ENCODE data around the gene SARS2. TPM values are rescaled to one million over a fixed set of nuclear protein-coding genes. Genes with fewer than 3 reads are reported as not detected.

SARS2 gene
- total RNA-seq, 1 experiment from 2014 or later, result 57.4 TPM

GRCh38 chr19:38933544-38933943, 3.0 kb upstream of the SARS2 start:
- H3K23ac ChIP-seq (ENCODE audit: insufficient read length, low read depth, low read length), result no peak overlapping the region
- TF ChIP-seq, protein P1, sequence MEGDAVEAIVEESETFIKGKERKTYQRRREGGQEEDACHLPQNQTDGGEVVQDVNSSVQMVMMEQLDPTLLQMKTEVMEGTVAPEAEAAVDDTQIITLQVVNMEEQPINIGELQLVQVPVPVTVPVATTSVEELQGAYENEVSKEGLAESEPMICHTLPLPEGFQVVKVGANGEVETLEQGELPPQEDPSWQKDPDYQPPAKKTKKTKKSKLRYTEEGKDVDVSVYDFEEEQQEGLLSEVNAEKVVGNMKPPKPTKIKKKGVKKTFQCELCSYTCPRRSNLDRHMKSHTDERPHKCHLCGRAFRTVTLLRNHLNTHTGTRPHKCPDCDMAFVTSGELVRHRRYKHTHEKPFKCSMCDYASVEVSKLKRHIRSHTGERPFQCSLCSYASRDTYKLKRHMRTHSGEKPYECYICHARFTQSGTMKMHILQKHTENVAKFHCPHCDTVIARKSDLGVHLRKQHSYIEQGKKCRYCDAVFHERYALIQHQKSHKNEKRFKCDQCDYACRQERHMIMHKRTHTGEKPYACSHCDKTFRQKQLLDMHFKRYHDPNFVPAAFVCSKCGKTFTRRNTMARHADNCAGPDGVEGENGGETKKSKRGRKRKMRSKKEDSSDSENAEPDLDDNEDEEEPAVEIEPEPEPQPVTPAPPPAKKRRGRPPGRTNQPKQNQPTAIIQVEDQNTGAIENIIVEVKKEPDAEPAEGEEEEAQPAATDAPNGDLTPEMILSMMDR (conservative IDR thresholded peaks at IDR 0.05), result no peak
- peaks cover 18% of the 10 kb centered on the region for H3K27me3 Mint-ChIP-seq (ENCODE audit: low read depth)
- peaks cover 10% of the 10 kb centered on the region for H3K23me2 ChIP-seq (ENCODE audit: insufficient read length, low read depth, low read length, poor library complexity, severe bottlenecking)
- no peak overlapping the region for H2BK5ac ChIP-seq (ENCODE audit: insufficient read length, low read length)
- H3K9ac ChIP-seq (ENCODE audit: extremely low read depth, insufficient read length, low read length), result no peak overlapping the region
- H2AK5ac ChIP-seq (ENCODE audit: insufficient read length, low read length), result no peak overlapping the region
- no peak overlapping the region for H2AFZ ChIP-seq (ENCODE audit: low read length)
- DNase-seq, result no peak
- no peaks in the 10 kb centered on the region for H4K20me1 ChIP-seq (ENCODE audit: control insufficient read depth, insufficient read depth, insufficient read length)
- H2BK12ac ChIP-seq (ENCODE audit: insufficient read length, low read depth, low read length), result no peak overlapping the region
- H3K4me1 ChIP-seq (ENCODE audit: insufficient read depth, low read length), result no peaks in the 10 kb centered on the region
- no peak overlapping the region for H3K56ac ChIP-seq (ENCODE audit: insufficient read length, low read depth, low read length)
- H4K91ac ChIP-seq (ENCODE audit: insufficient read length, low read depth, low read length), result no peak overlapping the region
- peaks cover 31 to 35% of the 10 kb centered on the region in 2 experiments for H3K9me3 Mint-ChIP-seq
- H3K27ac Mint-ChIP-seq, result peak overlapping the region in 1 of 3 experiments; percentile 28; a peak in 1 of 7 replicates
- H3K14ac ChIP-seq (ENCODE audit: insufficient read depth, low read length), result no peak overlapping the region
- peaks cover 11% of the 10 kb centered on the region; the same call in 1 of the 2 replicates for H3K79me2 ChIP-seq (ENCODE audit: insufficient read depth, low read length)
- H3K27me3 ChIP-seq (ENCODE audit: insufficient read depth, low read length), result no peaks in the 10 kb centered on the region
- no peak overlapping the region for H3K18ac ChIP-seq (ENCODE audit: insufficient read length, low read depth, low read length)
- H3K27ac ChIP-seq (ENCODE audit: insufficient read length, low read depth, low read length), result no peak overlapping the region
- no peak overlapping the region for H2BK15ac ChIP-seq (ENCODE audit: low read depth, low read length)
- H3K4me2 ChIP-seq (ENCODE audit: insufficient read depth, insufficient read length, low read length), result no peak overlapping the region
- peak overlapping the region in 1 of 2 experiments; percentile 5; a peak in 1 of 5 replicates for H3K4me3 Mint-ChIP-seq
- H2BK120ac ChIP-seq (ENCODE audit: low read depth, low read length, poor library complexity, severe bottlenecking), result no peak overlapping the region
- H4K5ac ChIP-seq (ENCODE audit: insufficient read length, low read depth, low read length), result no peak overlapping the region
- H2BK20ac ChIP-seq (ENCODE audit: low read depth, low read length, poor library complexity, severe bottlenecking), result no peak overlapping the region
- H3K9me3 ChIP-seq (ENCODE audit: control insufficient read depth, low read depth, low read length), result peaks cover 21% of the 10 kb centered on the region
- no peak overlapping the region for H4K8ac ChIP-seq (replicated peaks; ENCODE audit: insufficient read length, low read depth, low read length)
- no peak overlapping the region for H3K4ac ChIP-seq (ENCODE audit: low read depth, low read length)
- H3K36me3 Mint-ChIP-seq (ENCODE audit: insufficient read depth in 1 of 3, low read depth in 3 of 3), result peaks cover 40 to 47% (median 46%) of the 10 kb centered on the region in 3 experiments
- peaks cover 2% of the 10 kb centered on the region for H3K79me1 ChIP-seq (ENCODE audit: insufficient read depth, low read depth, low read length, poor library complexity, severe bottlenecking)
- no CpG with 5 or more reads among the region's 4 CpGs for WGBS (ENCODE audit: extremely low coverage, insufficient read length, low lambda C conversion rate)
- H3K4me1 Mint-ChIP-seq, result peaks cover 8 to 14% of the 10 kb centered on the region in 2 experiments
- H3T11ph ChIP-seq (ENCODE audit: low read length), result no peak overlapping the region
